GM18870 (cell line): Measurements from ENCODE around the gene CAPN2.

ENCODE experiments used
- ATAC-seq: cut with Tn5 transposase; IDR thresholded peaks from one replicate; pipeline ENCODE4 v1.9.1; 2021; ENCODE audit warnings: moderate library complexity; ENCODE audit not compliant: unreplicated experiment

CAPN2 gene

GRCh38 chr1:223712194-223712849 lies at the start of gene CAPN2:
Gene CAPN2, plus strand, starts transcription at chr1:223712539. Its CDS starts 102 bp downstream, at chr1:223712641.
- no peak for ATAC-seq

GRCh38 chr1:223662943-223663342 lies 49.4 kb upstream of the CAPN2 start:
- ATAC-seq = no peak

GRCh38 chr1:223664106-223664505 lies 48.2 kb upstream of the CAPN2 start:
- ATAC-seq = no peak

GRCh38 chr1:223665592-223666312 lies 46.6 kb upstream of the CAPN2 start, which contains the start of gene CAPN8:
Gene CAPN8, minus strand, starts transcription at chr1:223665701. Its CDS starts 55 bp downstream, at chr1:223665646.
- ATAC-seq = no peak

GRCh38 chr1:223667484-223668182 lies 44.7 kb upstream of the CAPN2 start:
- no peak for ATAC-seq

GRCh38 chr1:223669003-223669795 lies 43.1 kb upstream of the CAPN2 start:
- no peak for ATAC-seq

- ATAC-seq = no peak
These were observed 41.7 kb upstream of the CAPN2 start for GRCh38 chr1:223670458-223671159.

GRCh38 chr1:223674119-223674890 lies 38.0 kb upstream of the CAPN2 start:
- no peak for ATAC-seq

- ATAC-seq = no peak
These were observed 33.5 kb upstream of the CAPN2 start for GRCh38 chr1:223678841-223679240.

GRCh38 chr1:223680188-223680587 lies 32.2 kb upstream of the CAPN2 start:
- no peak for ATAC-seq

- ATAC-seq = no peak
These were observed 29.8 kb upstream of the CAPN2 start for GRCh38 chr1:223682502-223682901.

- ATAC-seq = no peak
These were observed 28.5 kb upstream of the CAPN2 start for GRCh38 chr1:223683586-223684487.

- ATAC-seq = no peak
These were observed 27.9 kb upstream of the CAPN2 start for GRCh38 chr1:223684488-223684792.

GRCh38 chr1:223691121-223691520 lies 21.2 kb upstream of the CAPN2 start:
- no peak for ATAC-seq

- no peak for ATAC-seq
These were observed 17.3 kb upstream of the CAPN2 start for GRCh38 chr1:223695014-223695548.

- no peak for ATAC-seq
These were observed 16.4 kb upstream of the CAPN2 start for GRCh38 chr1:223695941-223696340.

GRCh38 chr1:223700388-223700918 lies 11.9 kb upstream of the CAPN2 start:
- no peak for ATAC-seq

GRCh38 chr1:223700942-223701637 lies 11.2 kb upstream of the CAPN2 start:
- no peak for ATAC-seq
